Cardiac fibroblast (primary cell): ENCODE data around the gene ZNF276.

ENCODE experiments used
- DNase-seq, 2 donors: peaks; one replicate each; pipeline versions ENCODE4 v3.0.0 to v3.0.0-alpha.2; 2010; ENCODE audit warnings: low read depth in 2 of 2
- H3K4me3 ChIP-seq, 2 donors: replicated peaks in 1 of 2; 1 replicate in 1 of 2; 2 replicates in 1 of 2; pipeline ENCODE4 v1.5.1; 2011; ENCODE audit warnings: low read depth in 2 of 2, low read length in 2 of 2, mild to moderate bottlenecking in 2 of 2, moderate library complexity in 1 of 2
- TF ChIP-seq, protein P1 (sequence below): IDR thresholded peaks from one replicate; pipeline ENCODE4 v1.5.1; 2011; ENCODE audit warnings: low read depth, mild to moderate bottlenecking, low read length, inconsistent platforms

ZNF276 gene

GRCh38 chr16:89749637-89750036 lies 28.3 kb downstream of the ZNF276 start:
- H3K4me3 ChIP-seq, result no peak overlapping the region
- DNase-seq, result no peak
- TF ChIP-seq, protein P1, sequence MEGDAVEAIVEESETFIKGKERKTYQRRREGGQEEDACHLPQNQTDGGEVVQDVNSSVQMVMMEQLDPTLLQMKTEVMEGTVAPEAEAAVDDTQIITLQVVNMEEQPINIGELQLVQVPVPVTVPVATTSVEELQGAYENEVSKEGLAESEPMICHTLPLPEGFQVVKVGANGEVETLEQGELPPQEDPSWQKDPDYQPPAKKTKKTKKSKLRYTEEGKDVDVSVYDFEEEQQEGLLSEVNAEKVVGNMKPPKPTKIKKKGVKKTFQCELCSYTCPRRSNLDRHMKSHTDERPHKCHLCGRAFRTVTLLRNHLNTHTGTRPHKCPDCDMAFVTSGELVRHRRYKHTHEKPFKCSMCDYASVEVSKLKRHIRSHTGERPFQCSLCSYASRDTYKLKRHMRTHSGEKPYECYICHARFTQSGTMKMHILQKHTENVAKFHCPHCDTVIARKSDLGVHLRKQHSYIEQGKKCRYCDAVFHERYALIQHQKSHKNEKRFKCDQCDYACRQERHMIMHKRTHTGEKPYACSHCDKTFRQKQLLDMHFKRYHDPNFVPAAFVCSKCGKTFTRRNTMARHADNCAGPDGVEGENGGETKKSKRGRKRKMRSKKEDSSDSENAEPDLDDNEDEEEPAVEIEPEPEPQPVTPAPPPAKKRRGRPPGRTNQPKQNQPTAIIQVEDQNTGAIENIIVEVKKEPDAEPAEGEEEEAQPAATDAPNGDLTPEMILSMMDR, result no peak

DNA sequence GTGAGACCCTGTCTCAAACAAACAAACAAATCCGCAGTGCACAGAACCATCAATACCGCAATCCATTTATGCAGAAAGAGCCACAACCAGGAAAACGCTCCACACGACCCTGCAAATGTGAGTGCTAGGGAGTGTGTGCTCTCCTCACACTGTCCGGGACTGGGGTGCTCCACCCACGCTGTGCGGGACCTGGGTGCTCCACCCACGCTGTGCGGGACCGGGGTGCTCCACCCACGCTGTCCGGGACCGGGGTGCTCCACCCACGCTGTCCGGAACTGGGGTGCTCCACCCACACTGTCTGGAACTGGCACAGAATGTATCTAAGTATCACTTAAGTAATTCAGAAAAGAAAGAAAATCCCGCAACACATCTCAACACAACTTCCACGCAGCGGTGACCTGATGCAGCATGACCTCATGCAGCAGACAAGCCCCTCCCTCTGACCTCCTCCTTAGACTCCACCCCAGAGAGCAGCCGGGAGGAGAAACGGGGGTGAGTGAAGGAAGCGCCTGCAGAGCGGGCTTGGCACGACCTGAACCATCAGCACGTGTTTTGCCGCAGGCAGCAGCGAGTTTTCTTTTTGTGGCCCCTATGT lies 38.5 kb downstream of the ZNF276 start:
- no peak for DNase-seq
- TF ChIP-seq, protein P1, result no peak

GRCh38 chr16:89761304-89761922 lies 40.1 kb downstream of the ZNF276 start:
- DNase-seq, result no peak
- no peak overlapping the region for H3K4me3 ChIP-seq
- TF ChIP-seq, protein P1, result no peak

More for the DNA sequence above, 38.5 kb downstream of the ZNF276 start:
- no peak overlapping the region for H3K4me3 ChIP-seq

DNA sequence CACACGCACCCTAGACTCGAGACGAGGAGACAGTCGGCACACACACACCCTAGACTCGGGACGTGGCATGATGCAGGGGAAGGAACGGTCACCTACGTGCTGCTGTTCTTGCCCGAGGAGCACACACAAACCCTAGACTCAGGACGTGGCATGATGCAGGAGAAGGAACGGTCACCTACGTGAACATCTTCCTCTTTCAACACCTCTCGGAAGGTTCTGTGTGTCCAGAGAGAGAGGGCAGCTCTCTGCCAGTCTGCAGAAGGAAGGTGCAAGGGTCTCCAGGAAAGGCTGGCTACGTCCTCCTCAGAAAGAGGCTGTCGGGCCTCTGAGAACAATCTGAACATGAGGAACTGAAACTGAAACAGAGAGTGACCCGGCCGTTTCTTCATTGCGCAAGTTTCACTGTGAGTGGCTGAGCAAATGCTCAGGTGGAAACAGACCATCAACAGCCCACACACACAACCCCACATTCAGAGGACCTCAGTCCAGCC lies 43.4 kb downstream of the ZNF276 start:
- TF ChIP-seq, protein P1, result no peak
- no peak overlapping the region for H3K4me3 ChIP-seq
- DNase-seq, result no peak

DNA sequence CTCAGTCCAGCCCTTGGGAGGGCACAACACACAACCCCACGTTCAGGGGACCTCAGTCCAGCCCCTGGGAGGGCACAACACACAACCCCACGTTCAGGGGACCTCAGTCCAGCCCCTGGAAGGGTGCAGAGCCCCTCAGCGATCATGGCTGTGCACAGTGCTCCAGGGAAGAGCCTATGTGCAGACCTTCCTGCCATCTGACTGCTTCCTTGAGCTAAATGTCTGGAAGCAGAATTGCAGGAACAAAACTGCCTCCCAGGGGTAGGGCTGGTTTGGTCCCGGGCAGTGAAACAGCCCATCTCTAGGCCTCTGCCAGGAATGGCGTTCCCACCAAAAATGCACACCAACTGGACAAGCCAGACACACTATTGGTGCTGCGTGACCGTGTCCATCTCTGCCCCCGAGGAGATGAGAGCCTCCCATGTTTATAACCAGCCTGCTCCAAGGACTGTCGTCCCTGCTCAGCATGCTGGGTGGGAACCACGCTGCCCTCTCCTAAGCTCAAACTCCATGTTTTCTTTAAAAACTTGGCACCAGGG lies 44.0 kb downstream of the ZNF276 start:
- DNase-seq, result no peak
- TF ChIP-seq, protein P1, result no peak
- H3K4me3 ChIP-seq, result no peak overlapping the region

DNA sequence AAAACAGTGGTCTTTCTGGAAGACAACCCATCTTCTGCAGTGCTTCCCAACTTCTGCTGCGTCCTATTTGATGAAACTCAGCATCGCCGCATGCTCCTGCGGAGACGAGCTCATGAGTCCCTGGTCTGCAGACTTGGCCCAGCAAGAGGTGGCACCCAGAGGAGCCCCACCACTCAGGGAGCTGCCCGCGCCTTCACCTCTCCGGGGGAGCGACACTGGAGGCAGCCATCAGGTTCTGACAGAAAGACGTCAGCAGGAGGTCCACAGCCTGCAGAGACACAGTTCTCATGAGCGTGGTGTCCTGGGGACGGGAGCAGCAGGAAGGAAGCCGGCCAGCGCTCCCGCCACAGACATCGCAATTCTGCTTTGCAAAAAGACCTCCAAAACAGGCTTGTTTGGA lies 49.0 kb downstream of the ZNF276 start:
- TF ChIP-seq, protein P1, result no peak
- DNase-seq, result no peak
- H3K4me3 ChIP-seq, result no peak overlapping the region
